Activated T-cell treated with anti-CD3 and anti-CD28 coated beads for 24 hours (primary cell): ENCODE data around the gene INPP5A.

Experiments
- DNase-seq: peaks from one replicate; pipeline ENCODE4 v3.0.0-alpha.2; 2020; ENCODE audit warnings: low read depth

INPP5A gene

DNA sequence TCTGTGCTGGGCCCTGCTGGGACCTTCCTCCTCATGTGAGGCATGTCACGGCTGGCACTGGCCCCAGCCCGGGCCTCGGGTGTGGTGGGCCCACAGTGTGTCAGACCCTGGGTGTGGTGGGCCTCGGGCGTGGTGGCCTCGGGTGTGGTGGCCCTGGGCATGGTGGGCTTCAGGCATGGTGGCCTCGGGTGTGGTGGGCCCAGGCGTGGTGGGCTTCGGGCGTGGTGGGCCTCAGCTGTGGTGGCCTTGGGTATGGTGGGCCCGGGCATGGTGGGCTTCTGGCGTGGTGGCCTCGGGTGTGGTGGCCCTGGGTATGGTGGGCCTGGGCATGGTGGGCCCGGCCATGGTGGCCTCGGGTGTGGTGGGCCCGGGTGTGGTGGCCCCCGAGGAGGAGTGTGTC is 207.9 kb downstream of the INPP5A start:
- DNase-seq: no peak

DNA sequence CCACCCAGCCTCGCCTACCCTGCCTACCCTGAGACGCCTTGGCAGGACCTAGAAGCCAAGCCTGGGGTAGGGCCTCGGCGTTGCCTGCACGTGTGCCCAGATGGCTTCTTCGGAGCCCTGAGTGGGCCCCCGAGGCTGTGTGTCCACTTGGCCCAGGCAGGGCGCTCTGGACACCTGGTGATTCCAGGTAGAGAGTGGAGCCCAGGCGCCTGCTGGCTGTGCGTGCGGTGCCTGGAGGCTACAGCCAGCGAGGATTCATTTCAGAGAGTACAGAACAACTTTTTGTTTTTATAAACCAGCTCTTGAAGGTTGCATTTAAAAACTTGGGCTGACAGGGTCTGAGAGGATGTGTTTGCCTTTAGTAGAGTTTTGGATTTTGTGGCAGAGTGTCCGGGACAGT is 208.4 kb downstream of the INPP5A start:
- DNase-seq: no peak

DNA sequence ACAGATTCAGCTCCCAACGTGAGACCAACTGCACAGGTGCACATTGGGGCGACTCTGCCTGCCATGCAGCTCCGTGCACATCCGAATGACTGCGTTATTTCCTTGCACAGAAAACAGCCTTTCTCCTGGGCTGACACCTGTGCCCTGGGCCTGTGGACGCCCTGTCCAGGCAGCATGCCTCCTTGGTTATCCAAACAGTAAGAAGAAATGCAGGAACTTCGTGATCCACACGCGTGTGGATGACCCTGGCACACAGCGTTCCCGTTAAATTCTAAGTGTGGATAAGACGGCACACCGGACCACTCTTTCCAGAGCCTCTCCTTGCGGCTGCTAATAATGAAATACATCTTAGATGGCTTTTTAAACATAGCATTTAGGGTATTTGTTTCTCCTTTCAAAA is 208.8 kb downstream of the INPP5A start:
- no peak for DNase-seq

DNA sequence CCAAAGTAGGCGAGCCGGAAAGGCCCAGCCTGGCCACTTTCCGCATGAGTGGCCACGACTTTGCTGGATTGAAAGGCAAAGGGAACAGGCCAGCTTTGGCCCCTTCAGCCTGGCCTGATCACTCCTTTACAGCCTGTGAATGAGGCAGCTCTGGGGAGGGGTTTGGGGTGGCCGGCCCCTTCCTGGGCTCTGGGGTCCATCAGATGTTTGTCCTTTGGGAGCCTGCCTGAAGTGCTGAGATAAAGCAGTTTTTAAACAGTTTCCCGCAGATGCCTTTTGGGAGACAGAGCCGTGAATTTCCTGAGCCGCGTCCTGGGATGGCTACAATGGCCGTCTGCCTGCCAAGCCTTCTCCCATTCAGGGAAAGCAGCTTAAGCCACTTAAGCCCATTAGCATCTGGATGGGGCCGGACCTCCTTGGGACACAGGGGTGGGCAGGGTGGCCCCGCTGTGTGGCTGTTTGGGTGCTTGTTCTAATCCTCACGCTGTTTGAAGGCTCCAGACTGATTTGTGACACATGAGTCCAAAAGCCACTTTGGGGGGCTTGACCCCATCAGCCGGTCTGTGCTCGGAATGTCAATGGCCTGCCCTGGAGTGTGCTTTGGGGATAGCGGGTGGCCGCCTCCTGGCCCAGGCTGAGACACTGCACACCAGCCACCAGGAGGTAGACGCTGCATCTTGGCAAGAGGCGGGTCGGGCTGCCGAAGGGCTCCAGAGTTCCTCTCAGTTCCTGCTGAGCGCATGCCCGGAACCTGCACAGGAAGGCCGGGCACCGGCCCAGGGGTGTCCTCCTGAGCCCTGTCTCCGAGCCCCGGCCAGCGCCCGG is 209.4 kb downstream of the INPP5A start:
- no peak for DNase-seq

DNA sequence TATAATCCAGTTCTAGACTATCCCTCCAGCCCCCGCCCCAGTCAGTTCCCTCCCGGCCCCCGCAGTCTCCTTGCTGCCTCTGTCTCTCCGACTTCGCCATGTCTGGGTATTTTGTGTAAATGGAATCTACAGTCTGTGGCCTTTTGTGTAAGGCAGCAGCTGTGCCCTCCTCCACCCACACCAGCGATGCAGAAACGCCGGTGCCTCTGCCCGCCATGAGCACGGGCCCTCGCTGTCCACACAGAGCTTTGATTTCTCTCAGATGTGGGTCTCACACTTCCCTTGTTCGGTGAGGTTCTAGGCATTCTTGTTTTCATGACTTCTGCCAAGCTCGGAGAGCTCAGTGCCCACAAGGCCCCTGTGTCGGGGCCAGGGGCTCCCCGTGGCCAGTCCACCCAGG is 210.5 kb downstream of the INPP5A start:
- no peak for DNase-seq

DNA sequence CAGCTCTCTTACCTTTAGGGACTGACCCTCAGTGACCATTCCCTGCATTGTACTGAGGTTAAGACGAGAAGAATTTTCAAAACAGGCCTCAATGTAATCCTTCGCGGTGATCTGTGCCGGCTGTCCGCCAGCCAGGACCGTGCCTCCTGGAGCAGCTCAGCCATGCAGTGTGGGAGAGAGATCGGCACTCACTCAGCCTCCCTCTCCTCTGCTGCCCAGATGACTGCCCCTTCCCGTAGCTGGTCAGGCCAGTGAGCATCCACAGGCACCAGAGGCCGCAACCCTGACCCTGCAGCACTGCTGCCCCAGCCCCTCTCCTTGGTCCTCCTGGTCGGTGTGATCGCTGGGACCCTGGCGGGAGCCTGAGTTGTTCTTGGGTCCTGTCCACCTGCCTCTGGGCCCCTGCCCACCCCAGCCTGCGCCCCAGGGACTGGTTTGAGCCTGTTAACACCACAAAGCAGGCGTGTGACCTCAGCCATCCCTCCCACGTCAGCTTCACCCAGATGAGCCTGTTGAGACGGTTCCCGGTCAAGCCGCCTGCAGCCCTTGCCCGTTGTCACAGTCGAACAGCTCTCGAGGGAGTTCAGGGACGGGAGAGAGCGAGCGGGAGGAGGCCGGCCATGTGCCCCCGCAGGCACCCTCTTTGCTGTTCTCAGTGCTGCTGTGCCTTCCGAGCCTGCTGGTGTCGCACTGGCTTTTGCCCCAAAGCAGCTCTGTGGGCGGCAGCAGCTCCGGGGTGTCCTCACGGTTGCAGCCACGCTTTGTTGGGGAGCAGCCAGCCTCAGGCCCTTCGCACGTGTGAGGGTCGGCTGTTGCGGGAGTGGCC is 211.2 kb downstream of the INPP5A start:
- DNase-seq: no peak

DNA sequence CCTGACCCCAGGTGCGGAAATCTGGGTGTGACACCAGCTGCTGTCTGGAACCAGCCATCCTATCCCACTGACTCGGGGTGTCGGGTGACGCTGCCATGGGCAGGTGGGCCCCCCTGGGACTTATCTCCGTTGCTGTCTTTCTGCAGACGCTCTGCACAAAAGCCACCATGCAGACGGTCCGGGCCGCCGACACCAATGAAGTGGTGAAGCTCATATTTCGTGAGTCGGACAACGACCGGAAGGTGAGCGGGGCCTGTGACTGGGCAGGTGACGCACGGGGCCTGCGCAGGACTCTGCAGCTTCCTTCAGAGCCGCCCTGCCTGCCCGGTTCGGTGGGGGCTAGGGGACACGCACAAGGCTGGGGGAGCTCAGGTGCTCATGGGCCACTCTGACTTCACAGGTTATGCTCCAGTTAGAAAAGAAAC is 211.8 kb downstream of the INPP5A start:
- DNase-seq: no peak

DNA sequence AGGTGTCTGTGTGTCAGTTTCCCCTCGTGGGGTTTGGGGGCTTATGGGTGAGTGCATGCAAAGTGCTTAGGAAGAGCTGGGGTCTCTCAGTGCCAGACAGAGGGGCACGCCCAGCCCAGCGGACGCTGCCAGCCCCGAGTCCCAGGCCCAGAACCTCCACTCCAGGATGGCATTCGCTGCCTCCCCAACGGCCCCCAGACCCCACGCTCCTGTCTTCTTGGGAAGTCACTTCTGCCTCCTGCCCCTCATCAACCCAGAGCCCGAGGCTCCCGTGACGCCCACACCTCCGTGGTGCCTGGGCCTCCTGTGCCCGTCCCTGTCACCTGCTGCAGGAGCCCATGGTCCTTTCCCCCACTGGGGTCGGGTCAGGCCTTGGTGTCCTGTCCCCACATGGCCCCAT is 213.3 kb downstream of the INPP5A start:
- DNase-seq: no peak

DNA sequence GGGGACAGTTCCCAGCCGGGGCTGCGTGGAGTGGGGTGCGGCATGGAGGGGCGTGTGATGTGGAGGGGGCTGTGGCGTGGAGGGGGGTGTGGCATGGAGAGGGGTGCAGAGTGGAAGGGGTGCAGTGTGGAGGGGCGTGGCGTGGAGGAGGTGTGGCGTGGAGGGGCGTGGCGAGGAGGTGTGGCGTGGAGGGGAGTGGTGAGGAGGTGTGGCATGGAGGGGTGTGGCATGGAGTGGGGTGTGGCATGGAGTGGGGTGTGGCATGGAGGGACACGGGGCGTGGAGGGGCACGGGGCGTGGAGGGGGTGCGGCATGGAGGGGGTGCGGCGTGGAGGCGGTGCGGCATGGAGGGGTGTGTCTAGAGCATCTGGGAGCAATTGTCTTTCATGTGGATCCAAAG is 214.8 kb downstream of the INPP5A start:
- DNase-seq: no peak

DNA sequence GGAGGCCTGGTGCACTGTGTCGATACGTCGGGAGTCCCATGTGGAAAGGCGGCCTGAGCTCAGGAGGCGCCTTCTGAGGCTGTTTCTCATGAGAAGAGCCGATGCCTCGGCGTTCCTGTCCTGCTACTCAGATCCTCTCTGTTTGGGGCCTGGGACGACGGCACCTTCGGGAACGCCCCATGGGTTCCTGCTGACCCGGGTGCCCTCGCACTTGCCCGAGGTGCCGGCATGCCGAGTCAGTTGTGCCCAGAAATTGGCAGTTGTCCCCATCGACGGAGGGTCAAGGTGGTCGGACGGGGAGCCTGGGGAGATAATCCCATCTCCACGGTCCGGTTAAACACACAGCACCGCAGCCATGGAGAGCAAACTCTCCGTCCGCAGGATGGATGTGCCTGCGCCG is 215.4 kb downstream of the INPP5A start:
- no peak for DNase-seq

DNA sequence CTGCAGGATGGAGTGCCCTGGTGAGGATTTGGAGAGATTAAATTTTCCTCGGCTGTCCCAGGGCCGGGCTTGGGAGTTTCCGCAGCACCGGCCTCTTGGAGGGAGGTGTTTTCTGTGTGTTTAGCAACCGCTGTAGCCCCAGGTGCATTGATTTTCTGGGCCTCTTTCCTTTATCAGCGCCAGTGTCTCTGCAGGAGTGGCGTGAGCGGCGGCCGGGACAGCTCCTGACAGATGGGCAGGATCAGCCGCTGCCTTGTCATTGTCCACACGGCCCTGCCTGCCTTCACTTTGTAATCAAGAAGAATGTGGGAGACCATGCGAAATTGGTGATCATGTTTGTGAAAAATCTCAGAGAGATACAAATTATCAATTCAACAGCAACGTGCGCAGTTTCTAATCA is 216.0 kb downstream of the INPP5A start:
- DNase-seq: no peak

DNA sequence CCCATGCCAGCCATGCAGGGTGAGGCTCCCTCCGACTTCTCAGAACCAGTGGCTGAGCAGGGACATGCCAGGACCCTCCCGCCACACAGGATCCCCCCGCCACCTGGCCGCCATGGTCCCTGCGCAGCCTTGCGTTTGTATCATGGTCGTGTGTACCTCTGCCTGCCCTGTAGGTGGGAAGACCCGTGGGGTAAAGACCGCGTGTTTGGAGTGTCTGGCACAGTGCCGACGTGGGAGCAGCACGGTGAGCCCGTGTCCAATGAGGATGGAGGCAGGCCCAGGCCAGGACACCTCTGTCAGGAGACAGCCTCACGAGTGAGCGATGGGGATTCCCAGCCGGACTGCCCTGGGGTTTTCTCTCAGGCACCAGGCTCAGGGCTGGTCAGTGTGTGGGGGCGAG is 216.5 kb downstream of the INPP5A start:
- DNase-seq: no peak

DNA sequence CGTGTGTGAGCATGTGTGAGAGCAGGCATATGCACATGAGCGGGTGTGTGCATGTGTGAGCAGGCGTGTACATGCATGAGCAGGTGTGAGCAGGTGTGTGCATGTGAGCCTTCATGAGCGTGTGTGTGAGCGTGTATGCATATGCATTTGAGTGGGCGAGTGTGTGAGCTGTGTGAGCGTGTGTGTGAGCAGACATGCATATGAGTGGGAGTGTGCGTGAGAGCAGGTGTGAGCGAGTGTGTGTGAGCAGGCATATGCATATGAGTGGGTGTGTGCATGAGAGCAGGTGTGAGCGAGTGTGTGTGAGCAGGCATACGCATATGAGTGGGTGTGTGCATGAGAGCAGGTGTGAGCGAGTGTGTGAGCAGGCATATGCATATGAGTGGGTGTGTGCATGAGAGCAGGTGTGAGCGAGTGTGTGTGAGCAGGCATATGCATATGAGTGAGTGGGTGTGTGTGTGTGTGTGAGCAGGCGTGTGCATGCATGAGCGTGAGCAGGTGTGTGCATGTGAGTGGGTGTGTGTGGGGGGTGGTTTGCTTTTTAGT is 217.7 kb downstream of the INPP5A start:
- no peak for DNase-seq

DNA sequence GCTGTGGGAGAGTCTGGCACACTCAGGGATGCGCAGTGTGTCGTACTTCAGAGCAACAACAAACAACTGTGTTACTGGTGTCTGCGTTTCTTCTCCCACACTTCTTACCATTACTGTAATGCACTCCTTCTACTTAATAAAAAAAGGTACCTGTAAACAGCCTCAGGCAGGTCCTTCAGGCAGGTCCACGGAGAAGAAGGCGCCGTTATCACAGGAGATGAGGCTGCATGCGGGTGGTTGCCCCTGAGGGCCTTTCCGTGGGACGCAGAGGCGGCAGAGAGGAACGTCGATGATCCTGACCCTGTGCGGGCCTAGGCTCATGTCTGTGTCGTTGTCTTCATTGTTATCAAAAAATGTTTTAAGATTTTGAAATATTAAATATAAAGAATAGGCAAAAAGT is 219.0 kb downstream of the INPP5A start:
- DNase-seq: no peak

DNA sequence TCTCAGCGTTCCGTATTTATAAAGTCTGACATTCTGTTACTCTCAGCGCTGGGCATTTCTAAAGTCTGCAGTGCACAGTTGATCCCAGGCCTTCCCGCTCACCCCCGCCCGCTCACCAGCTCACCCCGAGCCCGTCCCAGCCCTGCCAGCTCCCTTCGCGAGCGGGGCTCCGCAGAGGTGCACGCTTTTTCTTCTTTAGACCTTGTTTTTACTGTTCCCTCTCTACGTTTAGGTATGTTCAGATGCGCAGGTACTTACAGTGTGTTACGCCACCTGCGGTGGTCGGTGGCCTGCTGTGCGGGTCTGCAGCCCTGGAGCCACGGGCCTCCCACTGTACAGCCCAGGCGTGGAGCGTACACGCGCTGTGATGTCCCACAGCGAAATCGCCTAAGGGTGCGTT is 219.6 kb downstream of the INPP5A start:
- DNase-seq: no peak

DNA sequence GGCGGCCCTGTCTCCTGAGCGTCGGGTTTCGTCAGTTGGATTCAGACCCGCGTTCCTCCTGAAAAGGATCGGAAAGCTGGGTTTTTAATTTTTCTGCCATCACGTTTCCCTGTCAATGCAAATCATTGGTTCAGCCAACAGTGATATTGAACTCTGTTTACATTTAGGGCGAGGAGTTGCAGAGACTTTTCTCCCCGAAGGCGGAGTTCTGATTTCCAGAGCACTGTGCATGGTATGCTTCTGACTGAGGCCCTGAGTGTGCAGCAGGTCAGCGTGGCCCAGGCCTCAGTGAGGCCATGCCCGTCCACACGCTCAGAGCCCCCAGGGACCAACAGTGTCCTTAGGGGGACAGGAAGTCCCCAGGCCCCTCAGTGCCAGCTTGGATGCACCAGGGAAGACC is 221.3 kb downstream of the INPP5A start:
- DNase-seq: no peak

DNA sequence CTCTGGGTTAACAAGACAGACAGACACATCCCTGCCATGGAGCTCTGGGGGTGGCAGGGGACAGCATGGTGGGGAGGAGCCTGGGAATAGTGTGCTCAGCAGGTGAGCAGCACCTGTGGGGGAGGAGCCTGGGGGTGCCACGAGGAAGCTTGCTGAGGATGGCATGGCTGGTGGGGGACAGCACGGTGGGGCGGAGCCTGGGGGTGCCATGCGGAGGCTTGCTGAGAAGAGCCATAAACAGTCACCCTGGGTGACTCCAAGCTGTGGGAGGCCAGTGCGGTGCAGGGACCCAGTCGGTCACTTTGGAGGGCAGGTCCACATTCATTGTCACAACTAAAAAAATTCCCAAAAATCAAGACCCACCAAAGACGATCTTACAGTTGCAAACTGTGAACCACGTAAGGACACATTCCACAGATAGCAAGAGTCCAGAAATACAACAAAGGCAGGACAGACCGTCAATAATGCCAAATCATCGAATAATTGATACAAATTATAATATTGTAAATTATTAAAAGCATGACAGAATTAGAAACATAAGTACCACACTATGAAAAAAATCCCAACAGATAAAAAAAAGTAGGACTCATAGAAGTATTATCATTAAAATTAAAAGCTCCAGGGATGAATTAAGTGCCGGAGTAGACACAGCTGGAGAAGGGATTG is 223.9 kb downstream of the INPP5A start:
- no peak for DNase-seq

DNA sequence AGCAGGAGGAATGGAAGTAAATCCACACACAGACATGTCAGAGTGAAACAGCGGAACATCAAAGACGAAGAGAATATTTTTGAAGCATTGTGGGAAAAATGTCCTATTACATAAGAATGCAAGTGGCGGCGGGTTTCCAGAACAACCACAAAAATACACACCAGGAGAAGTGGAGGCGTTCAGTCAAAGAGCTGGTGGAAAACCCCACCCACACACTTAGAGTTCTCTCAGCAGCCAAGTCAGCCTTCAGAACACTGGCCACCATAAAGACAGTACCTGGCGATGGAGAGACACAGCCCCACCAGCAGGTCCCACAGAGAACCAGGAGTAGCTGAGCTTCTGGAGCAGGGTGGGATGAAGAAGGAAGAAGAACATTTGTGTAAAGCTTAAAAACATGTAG is 224.7 kb downstream of the INPP5A start:
- no peak for DNase-seq

DNA sequence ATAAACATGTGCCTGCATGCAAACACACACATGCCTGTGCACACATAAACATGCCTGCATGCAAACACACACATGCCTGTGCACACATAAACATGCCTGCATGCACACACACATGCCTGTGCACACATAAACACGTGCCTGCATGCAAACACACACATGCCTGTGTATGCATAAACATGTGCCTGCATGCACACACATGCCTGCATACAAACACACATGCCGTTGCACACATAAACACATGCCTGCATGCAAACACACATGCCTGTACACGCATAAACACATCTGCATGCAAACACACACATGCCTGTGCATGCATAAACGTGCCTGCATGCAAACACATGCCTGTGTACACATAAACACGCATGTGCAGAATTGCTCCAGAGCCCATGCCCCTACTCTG is 226.0 kb downstream of the INPP5A start:
- no peak for DNase-seq

DNA sequence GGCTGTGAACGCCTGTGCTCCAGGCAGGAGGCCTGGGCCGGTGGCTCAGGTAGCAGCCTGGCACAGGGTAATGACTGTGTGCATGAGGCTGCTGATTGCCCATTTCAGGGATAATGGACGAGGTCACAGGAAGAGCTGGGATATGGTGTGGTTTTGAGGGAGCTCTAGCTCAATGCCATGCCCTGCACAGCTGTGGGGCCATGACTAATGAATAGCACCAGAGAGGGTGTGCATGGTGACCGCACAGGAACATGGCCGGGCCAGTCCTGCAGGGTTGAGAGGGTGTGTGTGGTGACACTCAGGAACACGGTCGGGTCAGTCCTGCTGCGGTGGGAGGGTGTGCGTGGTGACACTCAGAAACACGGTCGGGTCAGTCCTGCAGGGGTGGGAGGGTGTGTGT is 226.5 kb downstream of the INPP5A start:
- DNase-seq: no peak

DNA sequence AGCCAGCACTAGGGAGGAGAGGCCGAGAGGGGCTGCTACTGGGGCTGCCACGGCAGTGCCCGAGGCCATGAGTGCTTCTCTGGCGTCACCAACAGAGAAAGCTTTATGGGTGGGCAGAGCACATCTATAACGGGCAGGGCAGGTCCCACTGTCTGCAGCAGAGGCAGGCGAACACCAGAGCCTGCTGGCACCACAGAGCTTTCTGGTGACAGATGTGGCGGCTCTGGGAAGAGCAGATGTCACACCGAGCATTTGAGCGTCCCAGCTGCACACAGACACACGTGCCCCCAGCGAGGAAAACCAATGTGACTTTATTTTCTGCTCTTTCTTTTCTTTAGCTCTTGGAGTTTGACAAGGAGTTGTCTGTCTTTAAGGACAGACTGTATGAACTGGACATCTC is 227.8 kb downstream of the INPP5A start:
- no peak for DNase-seq

DNA sequence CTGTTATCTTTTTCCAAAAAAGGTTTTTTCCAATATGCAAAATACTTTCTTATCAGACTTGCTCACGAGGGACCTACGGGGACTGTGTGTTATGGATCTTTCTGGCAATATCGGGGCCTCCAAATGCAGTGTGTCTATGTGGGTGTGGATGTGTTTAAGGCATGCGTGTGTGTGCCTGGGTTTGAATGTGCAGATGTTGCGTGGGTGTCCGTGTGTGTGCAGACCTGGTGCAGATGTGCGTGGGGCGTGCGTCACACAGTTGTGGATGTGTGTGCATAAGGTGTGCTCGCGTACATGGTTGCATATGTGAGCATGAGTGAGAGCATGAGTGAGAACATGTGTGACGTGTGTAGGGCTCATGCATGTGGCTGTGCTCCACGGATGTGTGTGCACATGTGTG is 228.7 kb downstream of the INPP5A start:
- no peak for DNase-seq
